K562 (cell line): Measurements from ENCODE around the gene AMIGO1. TPM values are rescaled to one million over a fixed set of nuclear protein-coding genes. Genes with fewer than 3 reads are reported as not detected.
A peak's percentile ranks its signal among the peaks of the same experiment; 100 is the strongest.

Experiments
- CBFA2T3 ChIP-seq: fragments of 450-650 bp; IDR thresholded peaks from 2 replicates; pipeline ENCODE4 v1.6.1; 2017
- CLOCK ChIP-seq: fragments of 250-450 bp; sonication (Bioruptor Pico); IDR thresholded peaks from 2 replicates; pipeline ENCODE4 v1.4.0; 2020; ENCODE audit warnings: mild to moderate bottlenecking, moderate library complexity, borderline replicate concordance
- ELF4 ChIP-seq: fragments of 450-650 bp; formaldehyde crosslinking; IDR thresholded peaks from 2 replicates; pipeline ENCODE4 v1.4.0; 2022; ENCODE audit warnings: missing genetic modification characterization
- EP300 ChIP-seq: IDR thresholded peaks from 2 replicates; pipeline ENCODE4 v1.6.1; 2012; ENCODE audit warnings: low read length, improper control_type of control experiment
- GABPB2 ChIP-seq: fragments of 250-450 bp; sonication (Bioruptor Pico); conservative IDR thresholded peaks from 2 replicates; pipeline ENCODE4 v1.5.1; 2021; ENCODE audit warnings: mild to moderate bottlenecking
- HMG20A ChIP-seq: fragments of 450-650 bp; formaldehyde crosslinking; conservative IDR thresholded peaks from 2 replicates; pipeline ENCODE4 v1.4.0; 2020; ENCODE audit warnings: mild to moderate bottlenecking, mixed read lengths
- KHSRP ChIP-seq: fragments of 450-650 bp; IDR thresholded peaks from 2 replicates; pipeline ENCODE4 v1.6.1; 2017
- KLF1 ChIP-seq: fragments of 450-650 bp; IDR thresholded peaks from 2 replicates; pipeline ENCODE4 v1.6.1; 2016; ENCODE audit warnings: missing genetic modification characterization, missing compliant biosample characterization
- MAFG ChIP-seq: fragments of 450-650 bp; conservative IDR thresholded peaks from 2 replicates; pipeline ENCODE4 v1.6.1; 2016; ENCODE audit warnings: missing genetic modification characterization, missing compliant biosample characterization
- PHB2 ChIP-seq: fragments of 450-650 bp; IDR thresholded peaks from 2 replicates; pipeline ENCODE4 v1.6.1; 2017; ENCODE audit warnings: low read depth
- PHF21A ChIP-seq: fragments of 450-650 bp; IDR thresholded peaks from 2 replicates; pipeline ENCODE4 v1.6.1; 2017; ENCODE audit warnings: low read depth, borderline replicate concordance
- PHF8 ChIP-seq: fragments of 200-600 bp; sonication (generic); IDR thresholded peaks from 2 replicates; pipeline ENCODE4 v1.6.1; 2012; ENCODE audit warnings: mixed run types, mild to moderate bottlenecking, inconsistent platforms, low read length, moderate library complexity, borderline replicate concordance
- POLR2A ChIP-seq: fragments of 450-650 bp; conservative IDR thresholded peaks from 2 replicates; pipeline ENCODE4 v1.6.1; 2016
- SMARCA5 ChIP-seq: fragments of 450-650 bp; IDR thresholded peaks from 2 replicates; pipeline ENCODE4 v1.6.1; 2016
- STAT6 ChIP-seq: sonication (generic); formaldehyde crosslinking; IDR thresholded peaks from 2 replicates; pipeline ENCODE4 v1.8.1; 2023; ENCODE audit warnings: mild to moderate bottlenecking, missing genetic modification reagents
- TGIF2 ChIP-seq: sonication (generic); formaldehyde crosslinking; IDR thresholded peaks from 2 replicates; pipeline ENCODE4 v1.8.1; 2022; ENCODE audit warnings: mild to moderate bottlenecking, missing genetic modification reagents, moderate library complexity
- ZBTB17 ChIP-seq: fragments of 450-650 bp; formaldehyde crosslinking; IDR thresholded peaks from 2 replicates; pipeline ENCODE4 v1.4.0; 2020; ENCODE audit warnings: mild to moderate bottlenecking
- ZBTB43 ChIP-seq: sonication (generic); formaldehyde crosslinking; IDR thresholded peaks from 2 replicates; pipeline ENCODE4 v1.8.0; 2023; ENCODE audit warnings: mild to moderate bottlenecking, missing genetic modification reagents
- ZC3H4 ChIP-seq: sonication (generic); formaldehyde crosslinking; IDR thresholded peaks from 2 replicates; pipeline ENCODE4 v1.9.0; 2021; ENCODE audit warnings: missing genetic modification reagents, borderline replicate concordance
- ZNF436 ChIP-seq: fragments of 250-450, 450-650 bp; sonication (Bioruptor Pico); formaldehyde crosslinking; IDR thresholded peaks from 2 replicates; pipeline ENCODE4 v1.7.0; 2020; ENCODE audit warnings: mild to moderate bottlenecking
- ZNF740 ChIP-seq, 3 experiments: fragments of 200-800 bp in 1 of 3; sonication (Bioruptor generic) in 1 of 3; sonication (generic) in 1 of 3; formaldehyde crosslinking in 1 of 3; IDR thresholded peaks; 2 replicates each; pipeline versions ENCODE4 v1.6.1 to v1.8.0; 2016 to 2022; ENCODE audit warnings: mild to moderate bottlenecking in 2 of 3, missing compliant biosample characterization in 2 of 3, missing genetic modification characterization in 2 of 3, missing genetic modification reagents in 1 of 3
- ZNF77 ChIP-seq: fragments of 250-450 bp; sonication (Bioruptor Pico); IDR thresholded peaks from 2 replicates; pipeline ENCODE4 v1.5.0; 2020
- ZSCAN29 ChIP-seq: fragments of 450-650 bp; IDR thresholded peaks from 2 replicates; pipeline ENCODE4 v1.6.1; 2017
- polyA plus RNA-seq, 8 experiments: library from polyadenylated mRNA; depleted of rRNA in 4 of 8; stranded (reverse) in 5 of 8; unstranded in 3 of 8; fragments of >200 nt; fragmentation: Nextera tagmentation in 2 of 8; fragmentation: Illumina TruSeq in 1 of 8; extraction: Ambion mirVana in 2 of 8; extraction: Trizol in 1 of 8; gene quantifications; 2 replicates each; pipeline versions ENCODE4 v1.2.1 to v1.2.3, GENCODE V29; 2011 to 2014; ENCODE audit warnings: inconsistent platforms in 1 of 8, missing spikeins in 1 of 8
- total RNA-seq, 7 experiments: library from RNA; depleted of rRNA in 6 of 7; stranded (reverse); fragments of >200 nt in 6 of 7; fragmentation: Illumina TruSeq in 2 of 7; extraction: Trizol in 2 of 7; gene quantifications; 2 replicates each; pipeline versions ENCODE4 v1.2.1 to v1.2.3, GENCODE V29; 2011 to 2021; ENCODE audit warnings: low replicate concordance in 1 of 7

AMIGO1 gene
- total and polyA plus RNA-seq, 9 of the 15 experiments (the other 6 are each of a cell fraction or from before 2014, with no cell fraction given), result 0.24 to 1.0 (median 0.54) TPM

- TF ChIP-seq KLF1 (tag) (no peak), CLOCK (CRISPR knock-in tag) (no peak), CBFA2T3 (no peak), ZNF77 (no peak), ZBTB43 (CRISPR knock-in tag) (no peak), TGIF2 (no peak), ZNF436 (CRISPR knock-in tag) (no peak), PHF21A (no peak), MAFG (tag) (no peak), POLR2A (no peak), PHF8 (no peak; the same call in 1 of the 2 replicates), PHB2 (no peak), EP300 (no peak), SMARCA5 (peak; percentile 92), ZNF740 (CRISPR knock-in tag; IDR thresholded peaks at IDR 0.05) (no peak), ZNF740 (tag; IDR thresholded peaks at IDR 0.05) (no peak), ZSCAN29 (no peak; the same call in 1 of the 2 replicates), STAT6 (CRISPR knock-in tag) (no peak), ZC3H4 (CRISPR knock-in tag) (no peak), KHSRP (no peak), ZBTB17 (CRISPR knock-in tag) (0 out of 2 replicates have a peak, but pooled peaks have one; percentile 23), HMG20A (CRISPR knock-in tag) (no peak), GABPB2 (no peak), ELF4 (no peak)
These were observed 23.0 kb upstream of the AMIGO1 start (continued) for GRCh38 chr1:109532365-109533136.
